Measurements from ENCODE around the gene COL23A1. TPM values are rescaled to one million over a fixed set of nuclear protein-coding genes. Genes with fewer than 3 reads are reported as not detected.
"Not testable (repeated sequence)": the region's sequence is repeated elsewhere in the genome, so short reads cannot be mapped to it uniquely, and the experiment has no call there.

The COL23A1 gene
- total RNA-seq, 1 donor from 2014 or later, result 0.40 TPM

- DNase-seq (ENCODE audit: low read depth), result no peak
Measured at GRCh38 chr5:178325679-178326373, 264.4 kb downstream of the COL23A1 start.

GRCh38 chr5:178325311-178325678 is 264.9 kb downstream of the COL23A1 start:
- no peak for DNase-seq (ENCODE audit: low read depth)

DNA sequence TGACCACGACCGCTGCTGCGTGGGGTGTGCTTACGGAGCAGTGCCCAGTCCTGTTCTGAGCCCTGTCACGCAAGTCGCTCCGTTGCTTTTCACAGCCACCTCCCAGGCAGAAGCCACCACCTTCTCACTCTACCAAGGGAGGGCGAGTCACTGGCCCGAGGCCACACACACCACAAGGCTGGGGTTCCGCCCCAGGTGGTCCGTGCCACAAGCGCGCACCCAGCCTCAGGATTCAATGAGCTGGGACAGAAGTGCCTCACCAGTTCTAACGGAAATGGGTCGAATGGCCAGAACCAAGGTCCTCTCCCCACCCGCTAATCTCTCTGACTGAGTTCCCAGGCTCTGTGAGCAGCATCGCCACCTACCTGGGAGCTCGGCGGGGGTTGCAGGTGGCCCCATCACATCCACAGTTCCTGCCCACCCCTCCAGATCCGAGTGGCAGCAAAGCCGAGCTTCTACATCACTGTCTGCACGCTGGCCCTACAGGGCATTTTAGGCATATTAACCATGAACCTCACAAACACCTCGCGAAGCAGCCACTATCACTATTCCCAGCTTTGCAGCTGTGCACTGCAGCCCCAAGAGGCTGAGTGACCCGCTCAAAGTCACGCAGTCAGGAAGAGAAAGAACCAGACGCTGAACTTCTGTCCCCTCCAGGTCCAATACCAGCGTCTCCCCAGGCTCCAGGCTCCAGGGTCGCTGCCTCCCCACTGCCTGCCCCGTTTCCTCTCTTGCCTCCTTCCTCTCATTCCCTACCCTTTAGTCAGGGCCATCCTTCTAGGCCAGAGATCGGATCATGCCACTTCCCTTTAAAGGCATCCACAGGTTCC is 265.5 kb downstream of the COL23A1 start:
- no peak for DNase-seq (ENCODE audit: low read depth)

- DNase-seq (ENCODE audit: low read depth), result no peak
Measured at GRCh38 chr5:178323961-178324360, 266.2 kb downstream of the COL23A1 start.

DNA sequence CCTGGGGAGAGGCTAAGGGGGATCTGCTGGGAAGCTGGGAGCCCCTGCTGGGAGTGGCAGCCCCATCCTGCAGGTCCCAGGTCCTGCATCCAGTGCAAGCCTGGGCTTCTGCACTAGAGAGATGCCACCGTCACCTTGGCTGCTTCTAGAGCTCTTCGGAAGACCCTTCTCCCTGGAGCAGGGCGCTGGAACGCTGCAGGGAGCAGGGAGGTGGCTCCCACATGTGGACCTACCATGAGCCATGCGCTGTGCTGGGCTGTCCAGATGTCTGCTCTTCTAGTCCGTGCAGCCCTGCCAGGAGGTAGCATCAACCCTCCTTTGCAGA is 266.7 kb downstream of the COL23A1 start:
- DNase-seq (ENCODE audit: low read depth), result no peak

DNA sequence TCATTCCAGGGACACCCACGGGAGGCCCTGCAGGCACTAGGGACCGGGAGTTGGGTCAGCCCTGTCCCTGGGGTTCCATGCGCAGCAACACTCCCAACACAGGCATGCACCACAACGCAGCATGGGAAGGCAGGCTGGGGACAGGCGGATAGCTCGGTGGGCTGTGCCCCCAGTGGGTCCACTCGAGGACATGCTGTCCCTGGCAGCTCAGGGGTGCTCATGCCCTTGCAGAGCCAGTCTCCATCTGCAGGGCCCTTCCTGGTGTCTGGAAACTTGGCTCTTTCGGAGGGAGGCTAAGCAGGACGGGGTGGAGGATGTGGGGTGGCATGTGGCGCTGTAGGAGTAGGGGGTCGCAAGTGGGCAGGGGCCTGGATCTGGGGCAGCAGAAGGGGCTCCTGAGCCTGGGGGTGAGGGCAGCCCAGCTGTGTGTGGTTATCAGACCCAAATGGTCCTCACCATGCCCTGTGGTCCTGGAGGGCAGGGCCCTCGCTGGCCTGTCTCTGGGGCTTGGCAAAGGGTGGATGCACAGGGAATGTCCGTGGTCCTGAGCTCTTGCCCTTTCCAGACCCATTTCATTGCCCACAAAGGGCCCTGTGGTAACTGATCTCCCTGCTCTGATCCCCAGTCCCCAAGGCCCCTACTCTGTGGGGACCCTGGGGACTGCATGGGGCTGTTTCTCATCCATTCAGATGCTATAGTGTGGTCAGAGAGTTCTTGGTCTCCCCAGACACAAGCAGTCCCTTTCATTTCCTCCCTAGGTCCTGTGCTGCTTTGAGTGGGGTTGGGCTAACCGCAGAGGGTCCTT is 267.3 kb downstream of the COL23A1 start:
- no peak for DNase-seq (ENCODE audit: low read depth)

DNA sequence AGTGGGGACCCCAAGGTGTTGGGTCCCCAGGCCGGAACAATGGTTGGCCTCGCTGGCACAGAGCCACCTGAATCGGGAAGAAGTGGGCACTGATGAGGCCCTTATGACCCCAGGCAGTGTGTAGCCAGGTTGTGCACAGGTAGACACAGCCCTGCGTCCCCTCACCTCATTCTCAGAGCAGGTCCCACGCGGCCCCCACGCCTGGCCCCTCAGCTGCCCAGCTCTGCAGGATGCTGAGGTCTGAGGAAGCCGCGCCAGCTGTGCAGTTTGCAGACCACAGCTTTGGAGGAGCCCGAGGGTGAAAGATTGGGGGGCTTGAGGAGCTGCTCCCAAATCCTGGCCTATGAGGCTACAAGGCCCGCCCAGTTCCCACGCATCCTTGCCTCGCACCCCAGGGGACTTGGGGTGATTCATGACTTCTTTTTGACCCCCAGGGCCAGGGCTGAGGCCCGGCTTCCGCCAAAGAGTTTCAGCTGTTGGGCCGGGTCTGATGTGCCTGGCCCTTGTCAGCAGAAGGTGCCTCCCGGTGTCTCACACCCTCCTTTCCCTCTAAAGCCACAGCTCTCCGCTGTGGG is 269.8 kb downstream of the COL23A1 start:
- DNase-seq (ENCODE audit: low read depth), result no peak

GRCh38 chr5:178319541-178320041 is 270.6 kb downstream of the COL23A1 start:
- no peak for DNase-seq (ENCODE audit: low read depth)

DNA sequence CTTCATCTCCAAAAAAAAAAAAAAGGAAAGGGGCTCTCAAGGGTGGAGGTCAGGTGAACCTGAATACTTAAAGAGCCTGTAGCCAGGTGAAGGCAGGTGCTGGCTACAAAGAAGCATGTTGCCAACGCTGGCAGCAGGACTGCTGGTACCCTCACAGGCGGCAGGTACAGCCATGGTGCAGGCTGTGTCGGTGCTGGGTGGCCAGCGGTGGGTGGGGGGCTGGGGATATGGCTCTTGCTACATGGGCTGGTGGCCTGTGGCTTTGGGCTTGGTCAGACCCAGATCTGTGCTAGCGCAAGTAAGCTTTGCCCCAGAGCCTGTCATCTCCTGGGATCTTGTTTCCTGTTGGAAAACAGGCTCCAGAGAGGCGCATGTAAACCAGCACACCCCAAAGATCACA is 271.3 kb downstream of the COL23A1 start:
- DNase-seq (ENCODE audit: low read depth), result no peak

- DNase-seq (ENCODE audit: low read depth), result no peak
Measured at GRCh38 chr5:178318382-178318781, 271.8 kb downstream of the COL23A1 start.

DNA sequence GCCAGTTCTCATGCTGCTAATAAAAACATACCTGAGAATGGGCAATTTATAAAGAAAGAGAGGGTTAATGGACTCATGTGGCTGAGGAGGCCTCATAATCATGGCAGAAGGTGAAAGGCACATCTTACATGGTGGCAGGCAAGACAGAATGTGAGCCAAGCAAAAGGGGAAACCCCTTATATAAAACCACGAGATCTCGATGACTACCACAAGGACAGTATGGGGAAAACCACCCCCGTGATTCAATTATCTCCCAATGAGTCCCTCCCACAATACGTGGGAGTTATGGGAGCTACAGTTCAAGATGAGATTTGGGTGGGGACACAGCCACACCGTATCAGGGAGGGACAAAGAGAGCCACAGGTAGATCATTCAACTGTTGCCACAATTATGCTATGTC is 272.5 kb downstream of the COL23A1 start:
- DNase-seq (ENCODE audit: low read depth), result not testable (repeated sequence)

DNA sequence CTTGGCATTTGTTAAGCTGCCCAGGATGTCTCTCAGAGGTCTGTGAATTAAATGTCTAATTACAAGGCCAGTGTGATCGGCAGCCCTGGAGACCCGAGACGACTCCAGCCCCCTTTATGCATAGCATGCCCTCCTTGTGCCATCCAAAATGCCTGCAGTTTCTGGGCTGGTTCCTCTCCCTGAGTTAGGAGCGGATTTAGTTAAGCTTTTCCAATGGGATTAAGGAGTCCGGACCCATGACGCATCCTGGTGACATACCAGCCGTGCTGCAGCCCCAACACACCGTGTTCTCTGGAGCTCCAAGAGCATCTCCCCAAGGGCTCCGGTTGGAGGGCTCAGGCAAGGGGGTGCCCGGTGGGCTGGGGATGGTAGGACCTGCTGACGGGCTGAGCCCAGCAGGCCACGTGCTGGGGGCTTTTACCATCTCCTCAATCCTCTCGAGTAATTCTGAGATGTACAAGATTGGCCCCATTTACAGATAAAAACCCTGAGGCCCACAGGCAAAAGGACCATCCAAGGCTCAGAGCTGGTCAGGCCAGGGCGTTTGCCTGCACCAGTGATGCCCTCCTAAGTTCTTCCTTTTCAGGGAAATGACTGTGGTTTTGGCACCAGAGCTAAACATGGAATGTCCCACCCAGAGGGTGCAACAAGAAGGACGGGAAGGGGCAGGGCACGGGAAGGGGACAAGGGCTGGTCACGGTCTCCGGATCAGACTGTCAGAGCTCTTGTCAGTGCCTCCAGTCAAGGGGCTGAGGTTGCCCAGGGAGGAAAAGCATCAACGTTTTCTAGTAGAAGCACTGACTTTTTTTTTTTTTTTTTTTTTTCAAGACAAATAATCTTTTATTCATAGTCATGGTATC is 275.0 kb downstream of the COL23A1 start:
- DNase-seq (ENCODE audit: low read depth), result no peak

GRCh38 chr5:178314061-178314660 is 276.0 kb downstream of the COL23A1 start:
- no peak for DNase-seq (ENCODE audit: low read depth)

GRCh38 chr5:178313316-178313715 is 276.9 kb downstream of the COL23A1 start:
- DNase-seq (ENCODE audit: low read depth), result no peak

DNA sequence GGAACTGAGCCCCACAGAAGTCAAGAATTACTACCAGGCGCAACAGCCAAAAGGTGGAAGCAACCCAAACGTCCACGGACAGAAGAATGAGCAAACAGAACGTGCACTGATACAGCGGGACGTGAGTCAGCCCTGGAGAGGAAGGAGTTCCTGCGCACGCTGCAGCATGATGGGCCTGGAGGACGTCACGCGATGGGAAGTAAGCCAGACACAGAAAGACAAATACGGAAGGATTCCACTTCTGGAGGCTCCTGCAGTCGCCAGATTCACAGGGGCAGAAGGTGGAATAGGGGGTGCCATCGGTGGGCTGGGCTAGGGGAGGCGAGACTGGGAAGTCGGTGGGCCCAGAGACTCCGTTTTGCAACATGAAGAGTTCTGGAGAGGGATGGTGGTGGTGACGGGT is 277.3 kb downstream of the COL23A1 start:
- no peak for DNase-seq (ENCODE audit: low read depth)

DNA sequence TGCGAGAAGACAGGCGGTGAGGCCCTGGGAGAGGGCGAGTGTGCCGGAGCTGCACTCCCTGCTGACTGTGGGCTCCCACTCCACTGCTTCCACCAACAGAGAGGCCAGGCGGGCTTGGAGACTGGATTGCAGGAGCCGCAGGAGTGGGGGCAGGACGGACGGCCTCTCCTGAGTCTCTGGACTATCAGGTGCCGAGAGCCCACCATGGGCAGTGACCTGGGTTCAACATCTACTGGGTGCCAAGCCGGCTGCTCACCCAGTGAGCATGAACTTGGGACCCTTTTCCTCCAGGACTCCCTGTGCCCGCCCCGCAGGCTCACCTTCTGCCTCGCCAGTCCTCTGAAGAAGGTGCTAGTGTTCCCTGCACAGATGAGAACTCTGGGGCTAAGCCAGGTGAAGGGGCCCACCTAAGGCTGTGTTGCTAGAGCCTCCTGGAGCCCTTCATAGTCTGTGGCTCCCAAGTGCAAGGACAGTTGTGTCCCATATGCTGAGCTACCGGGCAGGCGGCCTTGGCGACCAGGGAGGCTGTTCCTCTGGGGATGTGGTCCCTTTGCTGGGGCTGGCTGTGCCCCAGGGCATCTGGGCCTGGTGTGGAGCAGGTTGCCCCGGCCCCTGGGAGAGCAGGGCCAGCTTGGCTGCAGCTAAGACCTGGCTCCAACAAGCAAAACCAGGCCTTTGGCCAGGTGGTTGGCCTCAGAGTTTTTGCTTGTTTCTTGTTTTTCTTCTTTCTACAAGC is 279.9 kb downstream of the COL23A1 start:
- no peak for DNase-seq (ENCODE audit: low read depth)

DNA sequence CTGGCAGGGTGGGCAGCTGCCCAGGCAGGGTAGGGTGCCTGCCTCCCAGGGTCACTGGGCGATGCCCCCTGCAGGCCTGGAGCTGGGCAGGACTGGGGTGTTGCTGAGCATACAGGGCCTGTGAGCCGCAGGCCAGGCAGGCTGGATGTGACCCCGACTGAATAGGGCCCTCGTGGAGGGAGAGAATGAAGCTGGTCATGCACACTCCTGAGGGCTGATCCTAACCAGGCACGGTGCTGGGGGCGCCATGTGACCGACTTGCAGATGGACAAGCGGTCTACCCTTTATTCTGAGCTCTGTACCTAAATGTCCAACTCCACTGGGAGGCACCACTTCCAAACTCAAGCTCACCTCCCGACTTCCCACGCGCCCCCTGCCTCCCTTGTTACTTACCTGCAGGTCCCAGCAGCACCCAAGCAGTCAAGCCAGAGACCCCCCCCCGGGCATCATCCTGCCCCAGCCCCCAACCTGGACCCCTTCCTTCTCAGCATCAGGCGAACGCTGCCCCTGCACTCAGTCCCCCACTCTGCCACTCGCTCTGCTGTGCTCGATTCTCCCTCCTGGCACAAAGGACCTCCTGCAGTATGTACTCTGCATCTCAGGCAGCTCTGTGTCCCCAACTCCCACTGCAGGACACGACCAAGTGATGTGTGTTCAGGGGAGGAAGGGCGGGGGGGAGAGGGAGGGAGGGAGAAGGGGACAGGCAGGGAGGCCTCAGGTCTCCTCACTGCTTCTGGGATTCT is 280.8 kb downstream of the COL23A1 start:
- DNase-seq (ENCODE audit: low read depth), result no peak

- no peak for DNase-seq (ENCODE audit: low read depth)
Measured at GRCh38 chr5:178308541-178309092, 281.6 kb downstream of the COL23A1 start.

Measured in renal cortical epithelial cell (primary cell).